A549 (cell line): ENCODE data around the gene MLLT10.

Source experiments
- CHD2 ChIP-seq: fragments of 150-350 bp; IDR thresholded peaks from 2 replicates; pipeline ENCODE4 v1.6.1; 2014; ENCODE audit warnings: low read length; ENCODE audit not compliant: partially characterized antibody
- CHD4 ChIP-seq: fragments of 200-600 bp; sonication (generic); IDR thresholded peaks from 2 replicates; pipeline ENCODE4 v1.6.1; 2016; ENCODE audit warnings: antibody characterized with exemption, mild to moderate bottlenecking, borderline replicate concordance
- CTCF ChIP-seq: fragments of >200 bp; sonication (Bioruptor Twin); formaldehyde crosslinking; IDR thresholded peaks from 3 replicates; pipeline ENCODE4 v1.5.1; 2016
- ELK1 ChIP-seq: fragments of 150-350 bp; IDR thresholded peaks from 2 replicates; pipeline ENCODE4 v1.6.1; 2014; ENCODE audit warnings: low read depth, mild to moderate bottlenecking, low read length
- EP300 ChIP-seq, 2 experiments: fragments of >200 bp; sonication (Bioruptor Twin); formaldehyde crosslinking; IDR thresholded peaks; 2 replicates in 1 of 2; 3 replicates in 1 of 2; pipeline ENCODE4 v1.6.1; 2016 to 2017
- FOSB ChIP-seq: fragments of 250-450 bp; sonication (Bioruptor Pico); IDR thresholded peaks from 2 replicates; pipeline ENCODE4 v1.5.0; 2020; ENCODE audit warnings: mild to moderate bottlenecking, moderate library complexity
- FOSL2 ChIP-seq, 2 experiments: fragments of 450-650 bp in 1 of 2; fragments of >200 bp in 1 of 2; sonication (Bioruptor Twin) in 1 of 2; formaldehyde crosslinking; IDR thresholded peaks; 2 replicates each; pipeline versions ENCODE4 v1.5.0 to v1.6.1; 2016 to 2020; ENCODE audit warnings: mild to moderate bottlenecking in 1 of 2, moderate library complexity in 1 of 2
- KDM1A ChIP-seq: fragments of 200-600 bp; sonication (generic); IDR thresholded peaks from 2 replicates; pipeline ENCODE4 v1.6.1; 2016; ENCODE audit warnings: low read depth, mild to moderate bottlenecking
- POLR2A ChIP-seq: IDR thresholded peaks from 2 replicates; pipeline ENCODE4 v1.6.1; 2012; ENCODE audit warnings: mild to moderate bottlenecking, low read length
- RCOR1 ChIP-seq: fragments of 150-350 bp; IDR thresholded peaks from 2 replicates; pipeline ENCODE4 v1.6.1; 2014; ENCODE audit warnings: antibody characterized with exemption, low read length, low read depth
- REST ChIP-seq: fragments of 200-600 bp; sonication (generic); IDR thresholded peaks from 2 replicates; pipeline ENCODE4 v1.6.1; 2016; ENCODE audit warnings: antibody characterized with exemption, mild to moderate bottlenecking, moderate library complexity

- TF ChIP-seq CTCF (no peak), CHD2 (no peak), FOSB (CRISPR knock-in tag) (no peak), REST (no peak), ELK1 (no peak), KDM1A (no peak), EP300 (IDR thresholded peaks at IDR 0.05) (no peak), POLR2A (no peak), CHD4 (no peak), RCOR1 (no peak), FOSL2 (IDR thresholded peaks at IDR 0.05) (no peak), FOSL2 (CRISPR knock-in tag; IDR thresholded peaks at IDR 0.05) (no peak)
Observed at GRCh38 chr10:21719502-21719901, 185.5 kb downstream of the MLLT10 start.
